NCI-H187 treated with DMSO at 0.1 percent for 48 hours (cell line): Measurements from ENCODE around the gene ATXN1.
"Not testable (repeated sequence)": the region's sequence is repeated elsewhere in the genome, so short reads cannot be mapped to it uniquely, and the experiment has no call there.

Experiments
- DNase-seq: peaks from one replicate; lab custom pipeline; 2025; lab: John Stamatoyannopoulos, UW

ATXN1 gene

GRCh38 chr6:16473908-16474771, 287.1 kb downstream of the ATXN1 start:
- no peak for DNase-seq

GRCh38 chr6:16473184-16473907, 287.9 kb downstream of the ATXN1 start:
- DNase-seq, result no peak

GRCh38 chr6:16472349-16473069, 288.8 kb downstream of the ATXN1 start:
- no peak for DNase-seq

GRCh38 chr6:16471910-16472297, 289.4 kb downstream of the ATXN1 start:
- no peak for DNase-seq

GRCh38 chr6:16471222-16471909, 289.9 kb downstream of the ATXN1 start:
- no peak for DNase-seq

- no peak for DNase-seq
Observed at GRCh38 chr6:16470502-16471221, 290.6 kb downstream of the ATXN1 start.

GRCh38 chr6:16468991-16469615, 292.2 kb downstream of the ATXN1 start:
- no peak for DNase-seq

GRCh38 chr6:16466800-16467553, 294.3 kb downstream of the ATXN1 start:
- no peak for DNase-seq

GRCh38 chr6:16464045-16464444, 297.2 kb downstream of the ATXN1 start:
- no peak for DNase-seq

- not testable (repeated sequence) for DNase-seq
Observed at GRCh38 chr6:16463246-16463645, 298.0 kb downstream of the ATXN1 start.

GRCh38 chr6:16461491-16461890, 299.8 kb downstream of the ATXN1 start:
- no peak for DNase-seq

- DNase-seq, result not testable (repeated sequence)
Observed at GRCh38 chr6:16459472-16459871, 301.8 kb downstream of the ATXN1 start.

GRCh38 chr6:16452348-16452747, 308.9 kb downstream of the ATXN1 start:
- no peak for DNase-seq

GRCh38 chr6:16450821-16451220, 310.4 kb downstream of the ATXN1 start:
- no peak for DNase-seq

GRCh38 chr6:16450285-16450684, 311.0 kb downstream of the ATXN1 start:
- DNase-seq, result no peak

GRCh38 chr6:16446273-16446672, 315.0 kb downstream of the ATXN1 start:
- DNase-seq, result no peak

- DNase-seq, result no peak
Observed at GRCh38 chr6:16442031-16442430, 319.2 kb downstream of the ATXN1 start.

- no peak for DNase-seq
Observed at GRCh38 chr6:16441262-16441661, 320.0 kb downstream of the ATXN1 start.

GRCh38 chr6:16440636-16441212, 320.5 kb downstream of the ATXN1 start:
- DNase-seq, result no peak
